ENCODE results near the gene NODAL. TPM values are rescaled to one million over a fixed set of nuclear protein-coding genes. Genes with fewer than 3 reads are reported as not detected.
A peak's percentile ranks its signal among the peaks of the same experiment; 100 is the strongest.

Gene NODAL
- total RNA-seq, 1 experiment from 2014 or later, result 57.0 TPM

GRCh38 chr10:70477661-70478162, 36.2 kb upstream of the NODAL start (continued):
- TF ChIP-seq, protein P1, sequence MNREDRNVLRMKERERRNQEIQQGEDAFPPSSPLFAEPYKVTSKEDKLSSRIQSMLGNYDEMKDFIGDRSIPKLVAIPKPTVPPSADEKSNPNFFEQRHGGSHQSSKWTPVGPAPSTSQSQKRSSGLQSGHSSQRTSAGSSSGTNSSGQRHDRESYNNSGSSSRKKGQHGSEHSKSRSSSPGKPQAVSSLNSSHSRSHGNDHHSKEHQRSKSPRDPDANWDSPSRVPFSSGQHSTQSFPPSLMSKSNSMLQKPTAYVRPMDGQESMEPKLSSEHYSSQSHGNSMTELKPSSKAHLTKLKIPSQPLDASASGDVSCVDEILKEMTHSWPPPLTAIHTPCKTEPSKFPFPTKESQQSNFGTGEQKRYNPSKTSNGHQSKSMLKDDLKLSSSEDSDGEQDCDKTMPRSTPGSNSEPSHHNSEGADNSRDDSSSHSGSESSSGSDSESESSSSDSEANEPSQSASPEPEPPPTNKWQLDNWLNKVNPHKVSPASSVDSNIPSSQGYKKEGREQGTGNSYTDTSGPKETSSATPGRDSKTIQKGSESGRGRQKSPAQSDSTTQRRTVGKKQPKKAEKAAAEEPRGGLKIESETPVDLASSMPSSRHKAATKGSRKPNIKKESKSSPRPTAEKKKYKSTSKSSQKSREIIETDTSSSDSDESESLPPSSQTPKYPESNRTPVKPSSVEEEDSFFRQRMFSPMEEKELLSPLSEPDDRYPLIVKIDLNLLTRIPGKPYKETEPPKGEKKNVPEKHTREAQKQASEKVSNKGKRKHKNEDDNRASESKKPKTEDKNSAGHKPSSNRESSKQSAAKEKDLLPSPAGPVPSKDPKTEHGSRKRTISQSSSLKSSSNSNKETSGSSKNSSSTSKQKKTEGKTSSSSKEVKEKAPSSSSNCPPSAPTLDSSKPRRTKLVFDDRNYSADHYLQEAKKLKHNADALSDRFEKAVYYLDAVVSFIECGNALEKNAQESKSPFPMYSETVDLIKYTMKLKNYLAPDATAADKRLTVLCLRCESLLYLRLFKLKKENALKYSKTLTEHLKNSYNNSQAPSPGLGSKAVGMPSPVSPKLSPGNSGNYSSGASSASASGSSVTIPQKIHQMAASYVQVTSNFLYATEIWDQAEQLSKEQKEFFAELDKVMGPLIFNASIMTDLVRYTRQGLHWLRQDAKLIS (CRISPR knock-in tag; IDR thresholded peaks at IDR 0.05; ENCODE audit: borderline replicate concordance), result no peak
- TF ChIP-seq KAT7 (CRISPR knock-in tag; IDR thresholded peaks at IDR 0.05; ENCODE audit: borderline replicate concordance), result no peak
- 0 out of 2 replicates have a peak, but pooled peaks have one; percentile 49 for TF ChIP-seq TEAD1 (CRISPR knock-in tag; IDR thresholded peaks at IDR 0.05)

DNA sequence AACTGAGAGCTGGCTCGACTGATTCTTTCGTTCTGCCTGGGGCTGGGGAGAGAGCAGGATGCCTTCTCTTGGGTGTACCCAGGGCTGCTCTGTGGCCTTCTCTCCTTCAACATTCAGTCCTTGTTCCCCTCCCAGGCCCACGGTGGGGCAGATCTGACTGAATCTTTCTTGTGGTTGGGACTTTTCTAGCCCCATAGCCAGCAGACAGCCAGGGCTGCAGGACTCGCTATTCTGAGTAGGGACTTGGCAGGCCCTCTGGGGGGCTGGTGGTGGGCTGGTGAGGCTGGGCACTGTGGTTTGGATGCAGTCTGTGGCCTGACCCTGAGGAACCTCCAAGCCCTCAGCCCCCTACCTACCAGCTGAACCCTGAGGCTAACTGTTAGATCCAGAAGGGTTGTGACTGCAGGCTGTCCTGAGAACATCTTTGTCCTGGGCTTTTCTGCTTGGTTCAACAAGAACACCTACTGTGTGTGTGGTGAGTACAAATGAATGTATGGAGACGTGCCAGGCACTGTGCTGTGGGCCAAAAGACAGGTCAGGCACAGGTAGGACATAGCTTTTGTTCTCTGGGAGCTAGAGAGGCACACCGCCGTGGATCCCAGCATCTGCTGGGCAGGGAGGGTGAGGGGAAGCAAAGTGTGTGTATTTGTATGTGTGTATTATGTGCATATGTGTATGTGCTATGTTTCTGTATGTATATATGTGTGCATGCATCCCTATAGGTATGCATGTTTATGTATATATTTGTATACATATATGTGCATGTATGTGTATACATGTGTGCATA, 35.0 kb upstream of the NODAL start:
- no peaks in the 10 kb centered on the region for H3K36me3 Mint-ChIP-seq
- DNase-seq (ENCODE audit: low spot score) (no peak), ATAC-seq (no peak)
- no peak overlapping the region for H3K4me3 Mint-ChIP-seq
- TF ChIP-seq USF1 (CRISPR knock-in tag; IDR thresholded peaks at IDR 0.05) (no peak), ETV6 (CRISPR knock-in tag; IDR thresholded peaks at IDR 0.05) (peak; percentile 32; the same call in 1 of the 2 replicates)
- ChIA-PET POLR2A (interaction anchor here (1.1 to 2.1 kb wide), 3 partner anchors 34 to 97 kb away, joined by 3 to 6 read pairs (median 3); no protein-coding TSS in a partner anchor), CTCF (interaction anchor here (1.4 to 5.5 kb wide), 4 partner anchors 15 to 61 kb away, joined by 5 to 59 read pairs (median 19); no protein-coding TSS in a partner anchor)
- H3K27ac Mint-ChIP-seq, result no peak overlapping the region
- H3K4me1 Mint-ChIP-seq, result peaks cover 32% of the 10 kb centered on the region
- H3K9me3 Mint-ChIP-seq, result no peaks in the 10 kb centered on the region
- H3K27me3 Mint-ChIP-seq (ENCODE audit: low read depth), result peaks cover 2% of the 10 kb centered on the region; the same call in 1 of the 2 replicates

GRCh38 chr10:70475661-70476060, 34.2 kb upstream of the NODAL start:
- DNase-seq (ENCODE audit: low spot score) (no peak), ATAC-seq (no peak)
- Mint-ChIP-seq H3K36me3 (no peaks in the 10 kb centered on the region), H3K27me3 (ENCODE audit: low read depth) (peaks cover 2% of the 10 kb centered on the region; the same call in 1 of the 2 replicates), H3K4me3 (no peak overlapping the region), H3K27ac (no peak overlapping the region), H3K4me1 (peaks cover 24% of the 10 kb centered on the region), H3K9me3 (no peaks in the 10 kb centered on the region)
- ChIA-PET CTCF (interaction anchor here (1.4 kb wide), 1 partner anchor 14 kb away, joined by 8 read pairs; no protein-coding TSS in a partner anchor), POLR2A (no interaction called here)
- TF ChIP-seq ATF6 (CRISPR knock-in tag; IDR thresholded peaks at IDR 0.05), result no peak
- TF ChIP-seq JUN (CRISPR knock-in tag; IDR thresholded peaks at IDR 0.05), result no peak
- TF ChIP-seq IRF1 (CRISPR knock-in tag; IDR thresholded peaks at IDR 0.05), result no peak
- no peak for TF ChIP-seq ESRRA (CRISPR knock-in tag; IDR thresholded peaks at IDR 0.05; ENCODE audit: borderline replicate concordance)

GRCh38 chr10:70474780-70475179, 33.3 kb upstream of the NODAL start:
- Mint-ChIP-seq H3K4me1 (peaks cover 15% of the 10 kb centered on the region), H3K27me3 (ENCODE audit: low read depth) (peaks cover 2% of the 10 kb centered on the region; the same call in 1 of the 2 replicates), H3K36me3 (no peaks in the 10 kb centered on the region), H3K4me3 (no peak overlapping the region), H3K27ac (no peak overlapping the region), H3K9me3 (no peaks in the 10 kb centered on the region)
- ATAC-seq, result no peak
- ChIA-PET POLR2A (no interaction called here), CTCF (interaction anchor here (1.4 kb wide), 1 partner anchor 14 kb away, joined by 8 read pairs; no protein-coding TSS in a partner anchor)
- no peak for DNase-seq (ENCODE audit: low spot score)
- TF ChIP-seq ZNF138 (CRISPR knock-in tag; conservative IDR thresholded peaks at IDR 0.05) (no peak), STAT6 (CRISPR knock-in tag; conservative IDR thresholded peaks at IDR 0.05; ENCODE audit: low read depth) (no peak), NFYB (CRISPR knock-in tag; conservative IDR thresholded peaks at IDR 0.05; ENCODE audit: low read depth) (no peak), FOXP1 (CRISPR knock-in tag; IDR thresholded peaks at IDR 0.05; ENCODE audit: borderline replicate concordance) (no peak), MLX (CRISPR knock-in tag; IDR thresholded peaks at IDR 0.05) (no peak), NFATC4 (CRISPR knock-in tag; IDR thresholded peaks at IDR 0.05) (no peak)

Measured in WTC11 (cell line).